Hematopoietic multipotent progenitor cell treated with erythropoietin and hydrocortisone succinate and interleukin-3 and kit ligand, for 6 days (in vitro differentiated cells): Measurements from ENCODE around the gene RABGAP1L.
A peak's percentile ranks its signal among the peaks of the same experiment; 100 is the strongest.
"Not testable (repeated sequence)": the region's sequence is repeated elsewhere in the genome, so short reads cannot be mapped to it uniquely, and the experiment has no call there.

Experiments used
- DNase-seq: peaks from one replicate; pipeline ENCODE4 v3.0.0-alpha.2; 2015

Gene RABGAP1L

GRCh38 chr1:174200746-174201145, 41.4 kb downstream of the RABGAP1L start:
- DNase-seq = no peak

GRCh38 chr1:174204697-174205308, 45.5 kb downstream of the RABGAP1L start:
- DNase-seq = peak; percentile 9

- no peak for DNase-seq
These were observed 47.0 kb downstream of the RABGAP1L start for GRCh38 chr1:174206148-174206836.

DNA sequence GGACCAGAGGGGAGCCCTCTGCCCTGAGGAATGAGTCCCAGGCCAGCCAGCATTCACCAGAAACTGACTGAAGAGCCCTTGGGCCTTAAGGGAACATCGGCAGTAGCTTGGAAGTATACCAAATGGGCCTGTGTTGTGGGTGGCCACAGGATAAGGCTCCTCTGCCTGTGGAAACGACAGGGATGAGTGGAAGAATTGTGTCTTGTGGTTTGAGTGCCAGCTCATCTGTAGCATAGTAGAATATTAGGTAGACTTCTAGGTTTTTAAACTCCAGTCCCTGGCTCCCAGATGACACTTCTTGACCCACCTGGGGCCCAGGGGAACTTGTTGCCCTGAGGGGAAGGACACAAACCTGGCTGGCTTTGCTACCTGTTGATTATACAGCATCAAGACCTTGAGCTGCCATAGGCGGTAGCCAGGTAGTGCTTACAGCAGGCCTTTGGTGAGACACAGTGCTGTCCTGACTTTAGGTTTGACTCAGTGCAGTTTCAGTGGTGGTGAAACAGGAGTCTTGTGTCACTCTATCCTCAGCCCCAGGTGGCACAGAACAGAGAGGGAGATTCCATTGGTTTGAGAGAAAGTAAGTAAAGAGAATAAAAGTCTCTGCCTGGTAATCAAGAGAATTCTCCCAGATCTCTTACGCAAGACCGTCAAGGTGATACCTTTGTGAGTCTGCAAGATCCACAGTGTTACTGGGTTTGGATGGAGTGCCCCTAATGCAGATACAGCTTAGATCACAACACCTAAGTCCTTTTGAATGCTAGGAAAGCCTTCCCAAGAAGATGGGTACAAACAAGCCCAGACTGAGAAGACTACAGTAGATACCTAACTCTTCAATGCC, 50.2 kb downstream of the RABGAP1L start:
- no peak for DNase-seq

GRCh38 chr1:174211486-174211885, 52.2 kb downstream of the RABGAP1L start:
- DNase-seq = no peak

- no peak for DNase-seq
These were observed 56.4 kb downstream of the RABGAP1L start for GRCh38 chr1:174215766-174216165.

DNA sequence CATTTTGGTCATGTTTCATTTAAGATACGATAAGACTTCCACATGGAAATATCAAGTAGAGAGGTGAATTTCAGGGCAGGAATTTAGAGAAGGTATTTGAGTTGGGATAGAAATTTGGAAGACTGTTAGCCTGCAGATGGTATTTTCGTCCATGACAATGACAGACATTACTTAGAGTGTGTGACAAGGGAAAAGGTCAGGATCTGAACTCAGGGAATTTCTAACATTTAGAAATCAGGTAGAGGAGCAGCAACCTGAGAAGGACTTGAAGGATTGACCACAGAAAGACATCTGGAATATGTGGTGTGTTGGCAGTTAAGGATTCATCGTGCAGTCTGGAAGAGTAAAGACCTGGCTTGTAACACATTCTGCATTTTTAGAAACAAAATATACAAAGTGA, 57.9 kb downstream of the RABGAP1L start:
- DNase-seq = no peak

GRCh38 chr1:174217787-174218574, 58.7 kb downstream of the RABGAP1L start:
- peak; percentile 83 for DNase-seq

GRCh38 chr1:174218983-174219382, 59.7 kb downstream of the RABGAP1L start:
- DNase-seq = no peak

DNA sequence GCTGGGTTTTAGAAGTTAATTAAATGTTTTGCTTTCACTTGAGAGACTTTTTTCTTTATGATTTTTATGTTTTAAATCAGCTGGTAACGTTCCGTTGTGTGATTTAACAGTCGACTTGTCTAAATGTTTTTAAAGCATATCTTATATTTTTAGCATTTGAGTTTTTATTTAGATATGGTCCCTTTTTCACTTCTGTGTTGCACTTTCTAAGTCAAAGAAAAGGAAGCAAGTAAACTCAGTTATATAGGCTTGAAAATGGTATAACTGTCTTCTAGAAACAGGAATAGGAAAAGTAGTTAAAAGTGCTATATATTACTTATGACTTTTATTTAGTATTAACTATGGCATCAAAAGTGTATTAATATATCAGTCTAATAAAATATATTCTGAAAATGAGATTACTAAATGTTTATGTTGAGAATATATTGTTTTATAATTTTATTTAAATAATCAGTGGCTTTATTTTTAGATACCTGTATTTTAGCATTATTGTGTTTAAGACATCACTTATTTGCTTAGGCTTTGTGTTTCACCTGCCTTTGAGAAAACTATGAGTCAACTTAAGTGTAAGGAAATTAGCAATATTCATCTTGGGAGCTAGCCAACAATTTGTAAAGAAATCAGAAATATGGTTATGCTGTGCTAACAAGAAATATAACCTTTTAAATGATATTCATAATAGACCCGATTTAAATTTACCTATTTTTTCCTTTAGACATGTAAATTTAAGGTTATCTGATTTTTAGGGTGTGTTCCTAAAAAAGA, 60.5 kb downstream of the RABGAP1L start:
- DNase-seq = no peak

DNA sequence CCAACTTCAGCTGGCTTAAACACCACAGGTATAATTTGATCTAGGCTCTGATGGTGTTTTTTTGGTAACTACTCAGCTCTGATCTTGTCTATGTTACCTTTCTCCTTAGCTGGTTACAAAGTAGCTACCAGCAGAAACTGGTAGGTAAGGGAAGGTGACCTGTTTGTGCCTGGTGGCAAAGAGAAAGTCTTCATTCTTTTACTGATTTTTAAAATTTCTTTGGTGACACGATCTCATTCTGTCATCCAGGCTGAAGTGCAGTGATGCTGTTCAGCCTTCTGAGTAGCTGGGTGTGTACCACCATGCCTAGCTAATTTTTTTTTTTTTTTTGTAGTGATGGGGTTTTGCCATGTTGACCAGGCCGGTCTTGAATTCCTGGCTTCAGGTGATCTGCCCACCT, 62.4 kb downstream of the RABGAP1L start:
- no peak for DNase-seq

- no peak for DNase-seq
These were observed 63.0 kb downstream of the RABGAP1L start for GRCh38 chr1:174222166-174222949.

GRCh38 chr1:174224641-174225040, 65.3 kb downstream of the RABGAP1L start:
- no peak for DNase-seq

GRCh38 chr1:174225499-174226204, 66.3 kb downstream of the RABGAP1L start:
- DNase-seq = no peak

DNA sequence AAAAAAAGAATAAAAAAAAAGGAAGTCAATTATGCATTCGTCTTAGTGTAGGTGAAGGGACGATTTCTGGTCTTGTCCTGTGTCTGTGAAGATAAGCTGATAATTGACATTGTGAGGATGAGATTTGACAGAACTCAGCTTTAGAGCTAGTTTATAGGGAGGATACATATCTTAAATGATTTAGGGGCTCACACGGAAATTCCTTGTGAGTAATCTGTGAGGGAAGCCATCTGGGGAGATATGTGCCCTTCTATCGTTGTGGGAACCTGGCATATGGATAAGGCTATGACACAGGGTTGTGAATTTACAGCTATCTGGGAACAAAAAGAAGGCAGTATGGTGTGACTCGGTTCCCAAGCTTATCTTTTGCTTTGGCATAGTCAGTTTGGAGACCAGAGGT, 71.1 kb downstream of the RABGAP1L start:
- DNase-seq = peak; percentile 75

- DNase-seq = peak; percentile 85
These were observed 73.4 kb downstream of the RABGAP1L start for GRCh38 chr1:174232761-174233160.

DNA sequence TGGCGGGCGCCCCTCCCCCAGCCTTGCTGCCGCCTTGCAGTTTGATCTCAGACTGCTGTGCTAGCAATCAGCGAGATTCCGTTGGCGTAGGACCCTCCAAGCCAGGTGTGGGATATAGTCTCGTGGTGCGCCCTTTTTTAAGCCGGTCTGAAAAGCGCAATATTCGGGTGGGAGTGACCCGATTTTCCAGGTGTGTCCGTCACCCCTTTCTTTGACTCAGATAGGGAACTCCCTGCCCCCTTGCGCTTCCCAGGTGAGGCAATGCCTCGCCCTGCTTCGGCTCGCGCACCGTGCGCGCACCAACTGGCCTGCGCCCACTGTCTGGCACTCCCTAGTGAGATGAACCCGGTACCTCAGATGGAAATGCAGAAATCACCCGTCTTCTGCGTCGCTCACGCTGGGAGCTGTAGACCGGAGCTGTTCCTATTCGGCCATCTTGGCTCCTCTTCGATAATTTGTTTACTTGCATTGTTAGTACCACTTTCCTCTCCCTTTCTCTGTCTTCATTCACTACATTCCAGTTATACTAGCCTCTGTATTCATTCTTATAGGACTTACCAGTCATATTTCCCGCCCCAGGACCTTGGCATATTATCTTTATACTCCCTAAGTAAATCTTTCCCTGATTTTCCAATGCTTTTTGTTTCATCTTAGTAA, 79.7 kb downstream of the RABGAP1L start:
- DNase-seq = not testable (repeated sequence)

- DNase-seq = no peak
These were observed 80.2 kb downstream of the RABGAP1L start for GRCh38 chr1:174239541-174239940.

- no peak for DNase-seq
These were observed 83.5 kb downstream of the RABGAP1L start for GRCh38 chr1:174242856-174243255.

DNA sequence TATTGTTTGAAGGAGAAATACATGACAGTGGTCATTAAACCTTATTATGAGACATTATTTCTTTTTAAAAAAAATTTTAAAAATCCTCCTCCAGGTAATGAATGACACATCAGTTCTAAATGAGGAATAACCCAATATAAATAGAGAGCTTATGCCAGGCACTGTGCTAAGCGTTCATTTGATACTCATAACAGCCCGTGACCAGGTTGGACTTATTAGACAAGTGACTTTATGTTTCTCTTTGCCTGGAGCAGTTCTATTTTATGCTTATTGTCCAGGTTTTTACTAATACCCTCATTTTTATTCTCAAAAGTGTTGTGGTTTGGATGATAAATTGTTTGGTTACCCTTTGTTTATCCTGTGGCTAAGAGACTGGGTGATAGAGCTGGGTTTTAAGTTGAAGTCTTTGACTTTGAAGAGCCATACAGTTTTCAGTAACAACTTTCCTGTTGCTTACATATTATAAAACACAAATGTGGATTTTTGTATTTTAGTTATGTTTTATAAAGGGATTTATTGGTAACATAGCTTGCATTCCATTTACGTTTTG, 84.2 kb downstream of the RABGAP1L start:
- DNase-seq = no peak
